GM12874 (cell line): ENCODE data around the gene FOXN1.

Experiments used
- CTCF ChIP-seq: IDR thresholded peaks from 2 replicates; pipeline ENCODE4 v1.5.1; 2011; ENCODE audit warnings: low read depth, mild to moderate bottlenecking, control low read depth, low read length, moderate library complexity; ENCODE audit not compliant: insufficient read depth

FOXN1 gene

GRCh38 chr17:28505986-28506665, at the start of gene FOXN1:
Gene FOXN1 (plus strand): TSS chr17:28506348. CDS start chr17:28523970, 17,622 bp downstream.
- TF ChIP-seq CTCF: no peak

DNA sequence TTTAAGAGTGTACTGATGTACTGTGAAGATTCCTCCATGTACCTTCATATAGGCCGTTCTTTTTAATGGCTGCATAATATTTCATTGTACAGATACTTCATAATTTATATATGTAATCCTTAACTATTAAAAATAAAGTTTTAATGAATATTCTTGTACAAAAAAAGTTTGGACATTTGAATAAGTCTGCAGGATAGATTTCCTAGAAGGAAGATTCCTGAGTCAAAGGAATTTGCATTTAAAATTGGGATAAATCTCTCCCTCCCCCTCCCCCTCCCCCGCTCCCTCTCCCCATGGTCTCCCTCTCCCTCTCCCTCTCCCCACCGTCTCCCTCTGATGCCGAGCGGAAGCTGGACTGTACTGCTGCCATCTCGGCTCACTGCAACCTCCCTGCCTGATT, 48.3 kb upstream of the FOXN1 start:
- TF ChIP-seq CTCF: no peak

DNA sequence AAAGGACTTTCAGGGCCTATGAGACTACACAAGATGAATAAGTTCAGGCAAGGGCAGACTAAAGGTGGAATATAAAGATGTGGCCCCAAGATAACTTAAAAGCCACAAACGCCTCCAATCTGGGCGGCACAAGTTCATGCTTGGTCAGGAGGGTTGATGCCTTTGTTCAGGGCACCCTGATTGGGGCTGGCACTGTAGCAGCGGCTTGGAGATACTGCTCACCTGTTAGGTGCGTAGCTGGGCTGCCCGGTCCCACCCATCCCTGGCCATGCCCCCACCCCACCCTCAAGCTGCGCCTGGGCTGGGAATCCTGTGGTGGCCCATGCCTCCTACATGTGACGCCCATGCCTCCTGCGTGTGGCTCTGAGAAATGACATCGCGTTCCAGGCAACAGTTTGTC, 45.2 kb upstream of the FOXN1 start:
- no peak for TF ChIP-seq CTCF

DNA sequence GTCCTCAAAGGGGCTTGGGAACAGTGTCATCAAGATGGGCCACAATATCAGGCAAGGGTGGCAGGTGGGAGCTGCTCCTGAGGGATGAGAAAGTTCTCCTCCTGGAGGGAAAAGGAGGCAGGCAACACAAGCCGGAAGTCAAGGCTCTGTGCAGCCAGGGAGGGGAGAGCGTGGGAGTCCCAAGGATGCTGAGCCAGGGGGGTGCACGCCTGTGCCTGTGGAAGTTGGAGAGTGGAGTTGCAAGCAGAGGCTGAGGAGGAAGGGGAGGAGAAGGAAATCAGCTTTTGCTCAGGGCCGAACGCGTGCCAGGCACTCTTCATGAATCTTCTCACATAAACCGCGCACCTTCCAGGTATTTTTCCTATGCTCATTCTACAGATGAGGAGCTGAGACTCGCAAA, 40.1 kb upstream of the FOXN1 start:
- TF ChIP-seq CTCF: no peak

GRCh38 chr17:28466521-28467048, 39.6 kb upstream of the FOXN1 start:
- no peak for TF ChIP-seq CTCF

- no peak for TF ChIP-seq CTCF
Measured at GRCh38 chr17:28467456-28468025, 38.6 kb upstream of the FOXN1 start.

GRCh38 chr17:28468781-28469180, 37.4 kb upstream of the FOXN1 start:
- no peak for TF ChIP-seq CTCF
